Astrocyte of the hippocampus (primary cell): Measurements from ENCODE around the gene C17orf50.

Experiments
- DNase-seq: peaks from one replicate; pipeline ENCODE4 v3.0.0; 2011; ENCODE audit warnings: low read depth, low spot score

The C17orf50 gene

GRCh38 chr17:35786941-35787432, 26.3 kb downstream of the C17orf50 start:
- DNase-seq = no peak

DNA sequence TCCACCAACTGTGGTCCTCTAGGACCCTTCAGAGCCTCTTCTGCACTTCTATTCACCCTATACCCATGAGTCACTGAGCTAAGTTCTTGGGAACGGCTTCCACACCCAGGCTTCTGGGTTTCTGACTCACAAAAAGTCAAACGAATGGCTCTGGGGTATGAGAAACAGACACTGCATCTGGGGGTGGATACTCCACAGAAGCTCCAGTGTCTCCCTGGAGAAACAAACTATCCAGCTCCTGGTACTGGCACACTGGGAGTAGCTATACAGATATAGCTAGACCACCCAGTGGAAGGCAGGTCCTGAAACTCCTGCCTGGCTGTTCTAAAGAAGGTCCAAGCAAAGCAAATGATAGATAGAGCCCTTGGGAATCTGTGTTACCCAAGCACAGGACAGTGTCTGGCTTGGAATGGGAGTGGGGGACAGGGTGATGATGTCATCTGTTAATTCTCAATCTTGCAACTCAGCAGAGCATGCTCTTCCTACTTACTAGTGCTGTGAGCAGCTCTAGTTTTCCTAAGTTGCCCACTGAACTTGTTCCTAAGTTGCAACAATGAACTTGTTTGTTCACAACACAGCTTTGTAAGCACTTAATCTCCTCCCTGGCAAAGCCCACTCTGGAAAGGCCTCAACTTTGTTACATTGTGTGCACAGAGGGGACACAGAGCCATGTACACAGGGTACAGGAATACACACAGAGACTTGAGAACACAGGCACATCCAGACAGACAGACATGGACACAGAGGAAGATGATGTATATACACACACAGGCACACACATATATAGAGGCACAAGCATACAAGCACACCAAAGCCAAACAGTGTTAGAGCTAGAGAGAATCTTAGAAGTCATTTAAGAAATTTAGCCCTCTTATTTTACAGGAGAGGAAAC, 28.0 kb downstream of the C17orf50 start:
- peak; percentile 74 for DNase-seq

- DNase-seq = no peak
Measured at GRCh38 chr17:35790841-35791240, 30.2 kb downstream of the C17orf50 start.

DNA sequence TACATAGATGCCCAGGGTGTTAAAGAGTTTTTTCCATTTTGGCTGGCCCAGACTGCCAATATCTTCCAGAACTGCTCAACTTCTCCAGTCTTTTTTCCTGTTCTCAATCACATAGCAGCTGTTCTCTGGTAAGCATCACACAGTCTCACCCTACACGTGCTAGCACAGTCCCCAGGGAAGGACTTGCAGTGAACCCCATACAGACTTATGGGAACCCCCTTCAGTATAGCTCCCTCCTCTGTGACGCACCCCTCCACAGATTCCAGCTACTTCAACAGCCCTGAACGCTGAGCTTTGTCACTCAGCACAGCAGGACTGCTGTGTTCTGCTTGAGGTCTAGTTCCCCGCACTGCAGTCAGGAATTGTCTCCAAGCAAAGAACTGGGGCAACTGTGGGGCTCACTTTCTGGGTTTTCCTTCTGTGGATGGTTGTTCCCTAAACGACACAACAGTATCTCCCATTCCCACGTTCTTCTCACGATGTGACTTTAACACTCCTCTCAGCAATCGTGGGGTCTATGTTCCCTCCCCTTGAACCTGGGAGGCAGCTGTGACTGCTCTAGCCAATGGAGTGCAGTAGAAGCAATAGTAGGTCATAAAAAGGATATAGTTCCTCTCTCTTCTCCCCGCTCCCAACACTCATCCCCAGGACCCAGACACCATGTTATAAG, 31.1 kb downstream of the C17orf50 start:
- no peak for DNase-seq

GRCh38 chr17:35793257-35793656, 32.6 kb downstream of the C17orf50 start:
- DNase-seq = no peak

DNA sequence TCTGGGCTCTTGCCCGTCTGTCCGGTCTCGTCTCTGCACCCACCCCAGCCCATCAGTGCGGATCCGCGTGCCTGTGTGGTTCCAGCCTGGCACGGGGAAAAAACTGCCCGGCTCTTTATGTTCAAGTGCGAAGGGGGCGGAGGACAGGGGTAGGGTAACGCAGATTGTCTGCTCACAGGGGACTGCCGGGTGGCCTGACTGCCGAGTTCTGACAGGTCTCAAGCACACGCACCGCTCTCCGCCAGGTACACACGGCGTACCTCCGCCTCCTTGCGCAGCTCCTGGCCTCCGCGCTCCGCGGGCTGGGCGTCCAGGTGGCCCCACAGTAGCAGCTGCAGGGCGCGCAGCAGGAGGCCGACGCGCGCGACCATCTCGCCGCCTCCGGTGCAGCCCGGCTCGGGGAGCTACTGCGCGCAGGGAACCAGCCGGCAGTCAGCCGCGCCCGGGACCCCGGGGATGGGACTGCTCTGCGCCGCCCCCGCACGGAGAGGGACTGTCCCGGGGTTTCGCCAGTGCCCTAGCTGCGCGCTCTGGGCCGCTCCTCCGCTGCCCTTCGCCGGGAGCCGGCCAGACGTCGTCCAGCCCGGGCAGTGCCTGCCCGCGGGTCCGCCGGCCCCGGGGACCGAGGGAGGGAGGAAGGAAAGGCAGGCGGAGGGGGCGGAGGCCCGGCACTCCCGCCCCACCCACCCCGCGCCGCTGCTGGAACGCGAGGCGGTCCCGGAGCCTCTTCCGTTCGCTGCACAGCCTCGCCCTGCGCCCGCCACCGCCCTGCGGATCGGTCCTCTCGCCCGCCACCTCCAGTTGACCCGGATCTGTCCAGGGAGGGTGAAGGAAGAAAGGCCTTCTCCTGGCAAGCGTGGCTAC, 34.6 kb downstream of the C17orf50 start, which contains the start of gene MMP28:
Gene MMP28 (minus strand): TSS at position 635 of the 864 bp plus-strand sequence. CDS start 264 bp downstream, at position 371.
- peak; percentile 60 for DNase-seq

- no peak for DNase-seq
Measured at GRCh38 chr17:35795871-35796265, 35.2 kb downstream of the C17orf50 start.

- DNase-seq = no peak
Measured at GRCh38 chr17:35796942-35797341, 36.3 kb downstream of the C17orf50 start.

- no peak for DNase-seq
Measured at GRCh38 chr17:35797370-35797769, 36.7 kb downstream of the C17orf50 start.

DNA sequence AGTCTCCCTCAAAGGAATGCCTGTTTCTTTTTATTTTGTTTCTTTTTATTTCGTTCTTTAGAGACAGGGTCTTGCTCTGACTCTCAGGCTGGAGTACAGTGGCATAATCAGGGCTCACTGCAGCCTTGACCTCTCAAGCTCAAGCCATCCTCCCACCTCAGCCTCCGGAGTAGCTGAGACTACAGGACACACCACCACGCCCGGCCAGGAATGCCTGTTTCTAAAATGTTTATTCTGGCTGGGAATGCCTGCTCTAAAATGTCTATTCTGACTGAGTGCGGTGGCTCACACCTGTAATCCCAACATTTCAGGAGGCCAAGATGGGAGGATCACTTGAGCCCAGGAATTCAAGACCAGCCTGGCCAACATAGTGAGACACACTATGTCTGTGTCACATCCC, 37.2 kb downstream of the C17orf50 start:
- no peak for DNase-seq

DNA sequence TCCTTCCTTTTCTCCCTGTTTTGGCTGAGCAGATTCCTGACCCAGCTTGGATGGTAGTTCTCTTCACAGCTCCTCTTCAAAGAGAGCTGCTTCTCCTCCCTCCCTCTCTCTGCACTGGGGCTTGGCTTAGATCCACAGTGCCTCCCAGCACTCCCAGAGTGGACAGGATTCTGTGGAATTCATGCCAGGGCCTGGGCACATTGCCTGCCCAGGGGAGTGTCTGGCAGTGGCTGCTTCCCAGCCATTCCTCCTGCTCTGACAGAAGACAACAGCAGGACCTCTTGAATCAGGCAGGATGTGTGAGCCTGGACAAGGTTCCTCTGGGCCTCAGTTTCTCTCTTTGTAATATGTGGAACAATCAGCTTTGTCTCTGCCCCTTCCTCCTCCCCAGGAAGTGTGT, 39.3 kb downstream of the C17orf50 start:
- peak; percentile 95 for DNase-seq

DNA sequence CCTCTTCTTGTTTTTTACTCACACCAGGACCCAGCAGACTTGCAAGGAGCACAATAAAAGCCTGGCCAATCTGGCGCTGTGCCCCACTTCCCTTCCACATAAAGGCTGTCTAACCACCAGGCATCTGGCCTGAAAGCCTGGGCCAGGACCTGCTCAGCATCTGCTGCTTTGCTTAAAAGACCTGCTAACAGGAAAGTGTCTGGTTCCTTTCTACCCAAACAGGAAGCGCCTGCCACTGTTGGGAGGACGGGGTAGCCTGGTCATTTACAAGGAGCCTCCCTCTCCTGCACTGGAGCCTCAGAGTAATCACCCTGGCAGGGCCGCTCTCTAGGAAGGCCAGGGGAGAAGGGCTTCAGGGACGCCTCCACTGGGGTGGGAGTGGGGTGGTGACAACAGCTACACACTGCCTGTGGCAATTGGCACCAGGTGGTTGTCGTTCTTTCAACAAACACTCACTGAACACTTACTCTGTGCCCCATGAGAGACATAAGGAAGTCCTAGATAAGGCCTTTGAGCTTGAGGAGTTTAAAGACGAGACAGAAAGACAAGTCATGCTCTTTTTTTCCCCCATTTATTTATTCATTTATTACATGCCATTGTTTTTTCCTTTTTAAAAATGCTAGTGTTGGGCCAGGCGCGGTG, 41.0 kb downstream of the C17orf50 start:
- peak; percentile 92 for DNase-seq

DNA sequence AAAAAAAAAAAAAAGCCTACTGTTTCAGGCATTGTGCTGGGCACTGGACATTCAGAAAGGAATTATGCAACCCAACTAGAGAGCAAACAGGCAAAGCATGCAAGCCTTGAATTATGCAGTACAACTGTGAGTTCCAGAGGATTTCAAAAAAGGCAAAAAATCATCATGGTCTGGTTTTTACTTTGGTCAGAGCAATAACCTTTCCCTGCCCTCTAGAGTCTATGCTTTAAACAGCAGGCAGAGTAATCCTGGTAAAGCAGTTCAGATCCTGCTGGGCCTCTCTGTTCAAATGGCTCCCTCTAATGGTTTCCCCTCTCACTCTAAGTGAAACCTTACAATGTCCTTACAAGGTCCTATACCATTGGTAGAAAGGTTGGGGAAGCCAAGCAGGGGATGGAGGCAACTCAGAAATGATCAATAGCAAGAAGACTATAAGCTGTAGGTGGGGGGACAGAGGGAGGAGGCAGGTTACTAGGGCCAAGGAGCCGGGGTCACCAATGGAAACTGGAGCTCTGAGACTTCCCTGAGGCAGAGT, 44.0 kb downstream of the C17orf50 start:
- DNase-seq = peak; percentile 93

- peak; percentile 55 for DNase-seq
Measured at GRCh38 chr17:35807371-35808144, 46.9 kb downstream of the C17orf50 start.

DNA sequence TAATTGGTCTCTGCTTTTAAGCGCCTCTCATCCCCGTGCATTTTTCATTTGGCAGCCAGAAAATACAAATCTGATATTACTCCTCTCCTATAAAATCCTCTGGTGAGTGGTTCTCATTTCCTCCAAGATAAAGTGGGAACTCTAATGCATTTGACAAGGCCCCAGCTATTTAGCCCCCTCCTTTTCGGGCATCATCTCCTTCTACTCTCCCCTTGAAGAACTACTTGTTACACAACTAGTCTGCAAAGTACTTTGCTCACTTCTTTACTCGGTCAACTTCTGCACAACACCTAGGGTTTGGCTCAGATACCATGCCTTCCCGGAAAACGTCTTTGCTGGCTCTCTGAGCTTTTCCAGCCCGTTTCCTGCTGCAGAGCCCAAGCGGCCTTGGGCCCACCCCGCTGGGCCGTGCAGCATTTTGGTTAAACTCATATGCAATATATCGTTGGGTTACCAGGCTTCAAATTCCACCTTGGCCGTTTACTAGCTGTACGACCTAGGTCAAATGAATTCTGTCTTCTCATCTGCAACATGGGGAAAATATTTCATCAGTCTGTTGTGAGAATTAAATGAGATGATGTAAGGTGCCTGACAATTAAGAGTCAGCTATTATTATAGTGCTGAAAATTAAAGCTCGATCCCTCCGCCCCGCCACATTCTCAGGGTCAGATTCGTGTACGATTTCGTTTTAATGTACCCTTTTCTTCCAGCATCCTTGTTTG, 47.7 kb downstream of the C17orf50 start:
- DNase-seq = no peak

DNA sequence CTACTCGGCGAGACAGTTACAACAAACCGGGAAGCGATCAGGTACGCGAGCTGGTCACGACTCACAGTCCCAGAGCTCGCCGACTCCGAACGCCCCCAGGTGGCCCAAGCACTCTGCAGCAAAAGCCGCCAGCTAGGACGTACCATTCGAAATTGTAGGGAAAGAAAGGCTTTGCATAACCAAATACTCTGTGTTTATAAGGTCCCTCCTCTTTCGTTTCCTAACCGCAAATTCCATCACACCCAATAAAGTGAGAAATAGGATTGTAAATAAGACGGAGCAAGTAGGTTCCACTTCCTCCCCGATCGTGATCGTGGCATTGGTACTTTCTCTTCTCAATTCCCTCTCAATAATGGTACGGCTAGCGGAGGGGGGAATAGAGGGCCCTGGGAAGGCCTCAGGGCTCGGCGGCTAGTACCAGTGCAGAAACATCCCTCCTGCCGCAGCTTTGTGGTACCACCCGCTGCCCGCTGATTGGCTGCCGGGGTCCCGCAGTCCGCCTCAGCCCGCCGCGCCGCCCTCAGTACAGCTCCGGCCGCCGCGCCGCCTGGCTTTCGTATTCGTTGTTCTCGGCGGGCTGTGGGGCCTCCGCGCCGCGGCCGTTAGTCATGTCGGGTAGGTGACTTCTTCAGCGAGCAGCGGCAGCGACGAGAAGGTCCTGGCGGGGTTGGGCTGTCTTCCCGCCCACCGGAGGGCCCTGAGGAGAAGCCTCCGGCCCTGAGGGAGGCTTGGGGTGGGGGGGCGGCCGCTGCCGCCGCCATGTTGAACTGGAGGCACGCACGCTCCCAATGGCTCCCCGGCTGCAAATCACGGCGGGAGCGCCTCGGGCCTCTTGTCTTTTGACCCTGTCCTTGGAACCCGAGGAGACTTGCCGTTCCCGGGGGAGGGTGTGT, 48.5 kb downstream of the C17orf50 start, which contains the start of gene TAF15:
Gene TAF15 (plus strand): TSS at position 523 of the 893 bp plus-strand sequence. CDS start 86 bp downstream, at position 609.
- peak; percentile 99 for DNase-seq

DNA sequence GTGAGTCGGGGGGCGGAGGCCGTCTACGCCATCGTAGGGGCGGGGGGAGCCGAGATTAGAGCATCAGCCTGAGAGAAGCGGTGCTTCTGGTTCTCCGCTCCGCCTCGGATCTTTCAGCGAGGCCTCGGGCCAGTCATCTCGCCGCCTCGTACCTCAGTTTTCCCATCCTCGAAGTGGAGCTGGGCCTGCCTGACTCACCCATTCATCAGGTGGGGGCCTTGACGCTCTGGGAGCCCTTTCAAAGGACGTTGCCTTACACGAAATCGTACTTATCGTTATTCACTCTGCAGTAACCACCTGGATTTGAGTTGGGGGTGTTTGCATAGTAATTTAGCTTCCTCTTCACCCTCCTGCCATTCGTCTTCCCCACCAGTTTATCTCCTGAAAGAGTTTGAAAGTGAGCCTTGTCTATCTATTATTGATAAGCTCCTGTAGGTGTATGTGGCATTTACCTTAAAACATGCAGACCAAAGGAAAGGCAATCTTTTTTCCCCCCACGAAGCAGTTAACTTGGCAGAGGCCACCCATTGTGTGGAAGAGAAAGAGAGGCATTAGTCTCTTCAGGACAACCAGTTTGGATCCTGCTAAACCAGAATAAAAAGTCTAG, 49.3 kb downstream of the C17orf50 start:
- DNase-seq = no peak

- DNase-seq = no peak
Measured at GRCh38 chr17:35811759-35812158, 51.1 kb downstream of the C17orf50 start.
